AG09319 (cell line): Measurements from ENCODE around the gene ID3.
A peak's percentile ranks its signal among the peaks of the same experiment; 100 is the strongest.
"Not testable (repeated sequence)": the region's sequence is repeated elsewhere in the genome, so short reads cannot be mapped to it uniquely, and the experiment has no call there.

Source experiments
- DNase-seq: peaks from one replicate; pipeline ENCODE4 v3.0.0-alpha.2; 2010; ENCODE audit warnings: low read depth; ENCODE audit errors: extremely low read depth
- CTCF ChIP-seq: IDR thresholded peaks from 2 replicates; pipeline ENCODE4 v1.5.1; 2011; ENCODE audit warnings: low read depth, mild to moderate bottlenecking, inconsistent platforms, low read length, moderate library complexity

ID3 gene

DNA sequence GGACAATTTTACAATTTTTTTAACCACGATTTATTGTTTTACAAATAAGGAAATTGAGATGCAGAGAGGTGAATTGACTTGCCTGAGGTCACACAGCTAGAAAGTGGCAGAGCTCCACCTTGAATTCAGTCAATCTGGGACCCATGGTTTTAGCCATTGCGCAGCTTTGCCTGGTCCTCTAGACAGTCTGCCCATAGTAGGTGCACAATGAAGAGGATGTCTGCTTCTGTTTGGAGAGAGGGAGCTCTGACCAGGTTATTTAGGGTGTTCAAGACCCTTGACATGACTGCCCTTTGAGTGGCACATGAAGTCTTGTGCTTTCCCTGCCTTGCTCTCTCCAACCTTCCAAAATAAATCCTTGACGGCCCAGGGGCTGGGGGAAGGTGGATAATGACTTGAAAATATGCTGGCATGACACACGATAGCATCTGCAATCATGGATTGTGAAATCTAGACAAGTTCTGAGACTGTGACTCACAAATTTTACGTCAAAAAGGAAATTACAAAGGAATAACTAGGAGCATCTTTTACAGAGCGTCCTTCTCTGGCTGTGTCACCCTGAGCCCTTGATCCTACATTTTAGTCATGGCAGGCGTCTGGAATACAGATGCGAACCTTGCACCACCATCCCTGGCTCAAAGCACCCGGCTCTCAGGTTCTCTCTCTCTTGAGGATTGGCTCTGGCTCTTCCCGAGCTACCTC lies 26.2 kb upstream of the ID3 start:
- DNase-seq: peak; percentile 83

GRCh38 chr1:23583727-23584126 lies 24.4 kb upstream of the ID3 start:
- not testable (repeated sequence) for DNase-seq

More for the DNA sequence above, 26.2 kb upstream of the ID3 start:
- TF ChIP-seq CTCF: no peak

- TF ChIP-seq CTCF: no peak
- DNase-seq: no peak
These were observed 23.5 kb upstream of the ID3 start for GRCh38 chr1:23582820-23583219.

DNA sequence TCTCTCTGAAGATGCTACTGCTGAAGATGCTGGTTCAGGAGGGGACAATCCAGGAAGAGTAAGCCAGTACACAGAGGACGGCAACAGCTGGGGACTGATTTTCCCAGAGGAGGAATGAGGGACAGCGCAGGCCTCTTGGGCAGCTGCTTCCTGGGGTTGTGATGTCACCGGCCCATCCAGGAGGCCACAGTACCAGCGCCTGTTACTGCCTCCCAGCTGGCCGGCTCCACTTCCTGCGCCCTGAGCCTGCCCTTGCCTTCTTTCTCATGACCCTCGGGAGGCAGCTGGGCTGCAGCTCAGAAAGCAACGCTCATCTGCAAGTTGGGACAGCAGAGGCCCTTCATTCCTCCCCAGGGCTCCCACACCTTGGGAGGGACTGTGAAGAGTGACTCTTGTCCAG lies 21.9 kb upstream of the ID3 start:
- no peak for TF ChIP-seq CTCF
- no peak for DNase-seq

DNA sequence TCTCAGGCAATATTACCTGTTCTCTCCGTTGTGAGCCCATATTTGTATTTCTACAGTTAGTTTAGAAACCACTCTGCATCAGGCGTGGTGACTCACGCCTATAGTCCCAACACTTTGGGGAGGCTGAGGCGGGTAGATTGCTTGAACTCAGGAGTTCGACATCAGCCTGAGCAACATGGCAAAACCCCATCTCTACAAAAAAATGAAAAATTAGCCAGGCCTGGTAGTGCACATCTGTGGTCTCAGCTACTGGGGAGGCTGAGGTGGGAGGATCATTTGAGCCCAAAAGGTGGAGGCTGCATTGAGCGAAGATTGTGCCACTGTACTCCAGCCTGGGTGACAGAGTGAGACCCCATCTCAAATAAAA lies 19.7 kb upstream of the ID3 start:
- TF ChIP-seq CTCF: no peak
- DNase-seq: no peak

DNA sequence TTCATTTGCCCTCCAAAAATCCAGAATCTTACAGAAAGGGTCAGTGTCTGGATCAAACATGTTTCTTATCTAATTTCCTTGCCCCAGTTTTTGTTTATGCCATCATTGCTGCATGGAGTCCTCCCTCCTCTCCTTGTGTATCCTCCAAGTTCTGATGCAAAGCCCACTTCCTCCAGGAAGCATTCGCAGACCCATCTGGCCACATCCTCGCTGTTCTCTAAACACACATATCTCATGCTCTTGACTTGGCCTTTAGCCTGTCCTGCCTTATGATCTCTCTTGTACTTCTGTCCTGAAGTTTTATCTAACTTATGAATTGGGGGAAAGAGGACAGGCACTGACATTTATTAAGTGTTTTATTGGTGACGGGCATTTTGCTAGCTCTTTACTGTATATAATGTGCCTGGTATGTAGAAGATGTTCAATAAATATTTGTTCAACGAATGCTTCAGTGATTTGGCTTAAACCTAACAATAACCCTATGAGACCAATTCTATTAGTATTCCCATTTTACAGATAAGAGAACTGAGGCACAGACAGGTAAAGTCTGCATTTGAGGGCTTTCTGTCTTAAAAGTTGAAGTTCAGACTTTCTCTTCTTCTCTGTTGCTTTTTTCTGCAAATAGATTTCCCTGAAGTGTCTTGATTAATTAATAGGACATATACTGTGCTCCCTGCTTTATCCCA lies 19.2 kb upstream of the ID3 start:
- DNase-seq: no peak
- no peak for TF ChIP-seq CTCF

DNA sequence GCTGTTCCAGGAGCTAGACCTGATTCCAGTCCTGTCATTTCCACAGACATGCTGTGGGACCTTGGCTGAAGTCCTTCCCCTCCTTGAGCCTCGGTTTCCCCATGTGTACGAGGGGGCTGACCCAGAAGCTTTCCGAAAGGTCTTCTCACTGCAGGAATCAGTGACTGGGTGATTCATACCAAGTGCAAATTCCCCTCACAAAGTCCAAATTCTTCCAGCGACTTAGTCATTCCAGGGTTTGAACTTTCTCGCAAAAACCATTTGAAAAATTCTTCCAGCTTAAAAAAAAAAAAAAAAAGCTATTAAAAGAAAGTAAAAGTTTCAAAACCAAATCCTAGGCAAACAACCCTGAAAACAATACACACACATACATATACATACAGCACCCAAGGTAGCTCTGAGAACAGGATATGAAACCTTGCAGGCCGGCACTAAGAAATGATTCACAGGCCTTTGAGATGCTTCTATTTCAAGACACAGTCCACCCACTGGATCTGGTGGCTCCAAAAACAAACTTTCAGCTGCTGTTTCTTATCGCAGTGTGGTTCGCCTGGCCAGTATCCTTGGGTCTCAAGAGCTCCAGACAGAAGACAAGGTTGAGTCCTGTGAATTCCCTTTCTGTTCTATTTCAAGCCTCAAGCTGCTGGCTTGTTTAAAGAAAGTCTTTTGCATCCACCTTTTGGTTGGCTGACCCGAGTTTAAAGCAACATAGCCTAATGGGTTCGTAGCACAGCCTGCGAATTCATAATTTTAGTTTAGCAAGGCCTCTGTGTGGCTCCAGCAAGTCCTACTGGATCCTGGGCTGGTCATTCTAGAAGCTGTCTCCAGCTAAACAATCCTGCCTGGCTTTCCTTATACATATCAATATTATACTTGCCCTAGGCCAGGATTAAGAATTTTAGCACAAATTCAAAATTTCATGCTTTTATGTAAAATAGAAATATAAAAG lies 18.0 kb upstream of the ID3 start:
- no peak for TF ChIP-seq CTCF
- no peak for DNase-seq
